ENCODE results near the gene PANK4.

DNA sequence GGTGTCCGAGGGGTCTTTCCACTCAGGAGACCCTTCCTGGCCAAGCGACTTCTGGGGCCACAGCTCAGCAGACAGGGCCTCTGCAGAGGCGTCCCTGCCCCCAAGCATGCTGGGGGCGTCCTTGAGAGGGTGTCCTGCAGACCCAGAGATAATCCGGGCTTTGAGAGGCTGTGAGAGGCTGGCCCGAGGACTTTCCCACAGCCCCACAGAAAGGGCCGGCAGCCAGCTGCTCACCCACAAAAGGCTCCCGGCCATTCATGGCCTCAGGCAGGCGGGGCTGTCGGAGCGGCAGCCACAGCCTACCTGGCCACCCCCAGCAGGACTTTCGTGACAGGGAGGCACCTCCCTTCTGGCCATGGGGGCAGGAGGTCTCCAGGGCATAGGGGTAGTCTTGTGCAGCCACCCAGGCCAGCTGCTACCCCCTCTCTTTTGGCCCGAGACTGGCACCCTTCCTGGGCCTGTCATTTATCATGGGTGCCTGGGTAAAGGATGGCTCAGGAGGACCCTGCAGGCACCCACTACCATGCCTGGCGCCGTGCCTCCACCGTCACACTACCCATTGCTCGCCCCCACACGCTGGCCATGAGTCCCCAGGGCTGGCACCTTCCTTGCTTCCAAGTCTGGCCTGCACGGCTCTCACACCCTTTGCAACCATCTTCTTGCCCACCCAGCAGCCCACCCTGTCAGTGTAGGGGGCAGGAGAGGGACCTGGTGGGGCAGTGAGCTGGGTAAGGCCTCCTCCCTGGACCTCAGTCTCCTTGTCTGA is 18.7 kb upstream of the PANK4 start:
- TF ChIP-seq EP300 (IDR thresholded peaks at IDR 0.05; ENCODE audit: low read length) (no peak), BRD4 (IDR thresholded peaks at IDR 0.05) (no peak), FOXK2 (conservative IDR thresholded peaks at IDR 0.05 in 1 of 2, IDR thresholded peaks at IDR 0.05 in 1 of 2; ENCODE audit: low read depth in 2 of 2) (no peak), ZSCAN29 (IDR thresholded peaks at IDR 0.05) (no peak), SREBF2 (CRISPR knock-in tag; IDR thresholded peaks at IDR 0.05) (no peak), HNRNPLL (IDR thresholded peaks at IDR 0.05; ENCODE audit: low read depth, low read length, poor library complexity, severe bottlenecking) (no peak), CHD2 (IDR thresholded peaks at IDR 0.05; ENCODE audit: low read depth, low read length) (no peak), ZFX (CRISPR knock-in tag; IDR thresholded peaks at IDR 0.05) (no peak)
- TF ChIP-seq, protein P1, sequence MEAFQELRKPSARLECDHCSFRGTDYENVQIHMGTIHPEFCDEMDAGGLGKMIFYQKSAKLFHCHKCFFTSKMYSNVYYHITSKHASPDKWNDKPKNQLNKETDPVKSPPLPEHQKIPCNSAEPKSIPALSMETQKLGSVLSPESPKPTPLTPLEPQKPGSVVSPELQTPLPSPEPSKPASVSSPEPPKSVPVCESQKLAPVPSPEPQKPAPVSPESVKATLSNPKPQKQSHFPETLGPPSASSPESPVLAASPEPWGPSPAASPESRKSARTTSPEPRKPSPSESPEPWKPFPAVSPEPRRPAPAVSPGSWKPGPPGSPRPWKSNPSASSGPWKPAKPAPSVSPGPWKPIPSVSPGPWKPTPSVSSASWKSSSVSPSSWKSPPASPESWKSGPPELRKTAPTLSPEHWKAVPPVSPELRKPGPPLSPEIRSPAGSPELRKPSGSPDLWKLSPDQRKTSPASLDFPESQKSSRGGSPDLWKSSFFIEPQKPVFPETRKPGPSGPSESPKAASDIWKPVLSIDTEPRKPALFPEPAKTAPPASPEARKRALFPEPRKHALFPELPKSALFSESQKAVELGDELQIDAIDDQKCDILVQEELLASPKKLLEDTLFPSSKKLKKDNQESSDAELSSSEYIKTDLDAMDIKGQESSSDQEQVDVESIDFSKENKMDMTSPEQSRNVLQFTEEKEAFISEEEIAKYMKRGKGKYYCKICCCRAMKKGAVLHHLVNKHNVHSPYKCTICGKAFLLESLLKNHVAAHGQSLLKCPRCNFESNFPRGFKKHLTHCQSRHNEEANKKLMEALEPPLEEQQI (IDR thresholded peaks at IDR 0.05), result no peak
